Hepatocyte (in vitro differentiated cells): ENCODE measurements around the gene CPED1.

Source experiments
- EZH2 ChIP-seq: fragments of 200-600 bp; sonication (generic); IDR thresholded peaks from 2 replicates; pipeline ENCODE4 v1.6.1; 2016; ENCODE audit warnings: antibody characterized with exemption, mild to moderate bottlenecking, borderline replicate concordance
- TF ChIP-seq, protein P1 (sequence below): fragments of 200-600 bp; sonication (generic); IDR thresholded peaks from 2 replicates; pipeline ENCODE4 v1.5.1; 2016; ENCODE audit warnings: antibody characterized with exemption, mild to moderate bottlenecking; ENCODE audit not compliant: poor library complexity

DNA sequence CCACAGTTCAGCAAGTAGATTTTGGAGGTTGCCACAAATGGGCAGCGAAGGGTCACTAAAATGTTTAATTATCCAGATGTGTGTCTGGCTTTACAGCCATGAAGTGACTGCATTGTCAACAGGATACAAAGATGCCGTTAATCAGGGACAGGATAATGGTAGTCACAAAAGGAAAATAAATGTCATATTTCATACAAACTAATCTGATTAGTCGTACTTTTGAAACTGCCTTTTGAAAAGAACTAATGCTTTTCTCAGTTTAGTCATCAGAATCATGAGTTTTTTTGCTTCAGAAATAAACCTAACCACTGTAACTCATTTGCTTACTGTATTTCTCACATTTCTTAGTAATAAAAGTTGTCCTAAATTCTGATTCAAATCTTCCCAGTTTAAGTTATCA is 318.1 kb downstream of the CPED1 start:
- TF ChIP-seq EZH2 = no peak
- TF ChIP-seq, protein P1, sequence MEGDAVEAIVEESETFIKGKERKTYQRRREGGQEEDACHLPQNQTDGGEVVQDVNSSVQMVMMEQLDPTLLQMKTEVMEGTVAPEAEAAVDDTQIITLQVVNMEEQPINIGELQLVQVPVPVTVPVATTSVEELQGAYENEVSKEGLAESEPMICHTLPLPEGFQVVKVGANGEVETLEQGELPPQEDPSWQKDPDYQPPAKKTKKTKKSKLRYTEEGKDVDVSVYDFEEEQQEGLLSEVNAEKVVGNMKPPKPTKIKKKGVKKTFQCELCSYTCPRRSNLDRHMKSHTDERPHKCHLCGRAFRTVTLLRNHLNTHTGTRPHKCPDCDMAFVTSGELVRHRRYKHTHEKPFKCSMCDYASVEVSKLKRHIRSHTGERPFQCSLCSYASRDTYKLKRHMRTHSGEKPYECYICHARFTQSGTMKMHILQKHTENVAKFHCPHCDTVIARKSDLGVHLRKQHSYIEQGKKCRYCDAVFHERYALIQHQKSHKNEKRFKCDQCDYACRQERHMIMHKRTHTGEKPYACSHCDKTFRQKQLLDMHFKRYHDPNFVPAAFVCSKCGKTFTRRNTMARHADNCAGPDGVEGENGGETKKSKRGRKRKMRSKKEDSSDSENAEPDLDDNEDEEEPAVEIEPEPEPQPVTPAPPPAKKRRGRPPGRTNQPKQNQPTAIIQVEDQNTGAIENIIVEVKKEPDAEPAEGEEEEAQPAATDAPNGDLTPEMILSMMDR = no peak
